Mesendoderm (in vitro differentiated cells): ENCODE measurements around the gene SGK1.
A peak's percentile ranks its signal among the peaks of the same experiment; 100 is the strongest.

Experiments used
- DNase-seq: peaks from one replicate; pipeline ENCODE4 v3.0.0; 2013
- H2AK5ac ChIP-seq: 2 replicates; pipeline ENCODE4 v1.6.1; 2013; ENCODE audit warnings: low read length, inconsistent platforms
- H2BK120ac ChIP-seq: 2 replicates; pipeline ENCODE4 v1.6.1; 2013; ENCODE audit warnings: low read depth, mild to moderate bottlenecking, low read length, moderate library complexity, mixed read lengths
- H2BK15ac ChIP-seq: replicated peaks from 2 replicates; pipeline ENCODE4 v1.6.1; 2013; ENCODE audit warnings: low read depth, mild to moderate bottlenecking, moderate library complexity
- H2BK5ac ChIP-seq: 2 replicates; pipeline ENCODE4 v1.6.1; 2013; ENCODE audit warnings: low read length, inconsistent platforms
- H3K18ac ChIP-seq: 2 replicates; pipeline ENCODE4 v1.6.1; 2013; ENCODE audit warnings: mild to moderate bottlenecking, low read length, mixed read lengths
- H3K23ac ChIP-seq: one replicate; pipeline ENCODE4 v1.6.1; 2013; ENCODE audit warnings: low read length
- H3K27ac ChIP-seq: 2 replicates; pipeline ENCODE4 v1.5.1; 2013; ENCODE audit warnings: low read depth, mild to moderate bottlenecking, inconsistent platforms, low read length, moderate library complexity
- H3K27me3 ChIP-seq: 2 replicates; pipeline ENCODE4 v1.6.1; 2013; ENCODE audit warnings: low read length, control low read depth, mild to moderate bottlenecking, inconsistent platforms; ENCODE audit not compliant: insufficient read depth, poor library complexity
- H3K36me3 ChIP-seq: 2 replicates; pipeline ENCODE4 v1.6.1; 2013; ENCODE audit warnings: low read length, inconsistent platforms; ENCODE audit not compliant: control insufficient read depth, insufficient read depth
- H3K4ac ChIP-seq: one replicate; pipeline ENCODE4 v1.6.1; 2013; ENCODE audit warnings: low read depth, mild to moderate bottlenecking, low read length, moderate library complexity
- H3K4me1 ChIP-seq: 2 replicates; pipeline ENCODE4 v1.6.1; 2013; ENCODE audit warnings: low read depth, low read length, inconsistent platforms; ENCODE audit not compliant: control insufficient read depth
- H3K4me2 ChIP-seq: 2 replicates; pipeline ENCODE4 v1.6.1; 2013; ENCODE audit warnings: low read length
- H3K4me3 ChIP-seq: 2 replicates; pipeline ENCODE4 v1.5.1; 2013; ENCODE audit warnings: mild to moderate bottlenecking, low read length
- H3K56ac ChIP-seq: one replicate; pipeline ENCODE4 v1.6.1; 2013; ENCODE audit warnings: low read length
- H3K79me1 ChIP-seq: 2 replicates; pipeline ENCODE4 v1.6.1; 2013; ENCODE audit warnings: low read length, inconsistent platforms
- H3K79me2 ChIP-seq: 2 replicates; pipeline ENCODE4 v1.6.1; 2013; ENCODE audit warnings: mild to moderate bottlenecking, low read length; ENCODE audit not compliant: control insufficient read depth, insufficient read depth
- H3K9ac ChIP-seq: 2 replicates; pipeline ENCODE4 v1.6.1; 2013; ENCODE audit warnings: low read length, inconsistent platforms
- H4K5ac ChIP-seq: one replicate; pipeline ENCODE4 v1.6.1; 2013; ENCODE audit warnings: low read length
- H4K8ac ChIP-seq: one replicate; pipeline ENCODE4 v1.6.1; 2013; ENCODE audit warnings: low read depth, mild to moderate bottlenecking, control low read depth, low read length, moderate library complexity
- WGBS: extraction: QIAGEN DNeasy Blood & Tissue Kit; methylation state at CpG from one replicate; pipeline ENCODE4 v1.1.7; 2013; ENCODE audit warnings: low lambda C conversion rate, missing lambda C conversion rate; ENCODE audit not compliant: insufficient coverage; ENCODE audit errors: extremely low coverage; 5-methylcytosine and 5-hydroxymethylcytosine counted together

The SGK1 gene

DNA sequence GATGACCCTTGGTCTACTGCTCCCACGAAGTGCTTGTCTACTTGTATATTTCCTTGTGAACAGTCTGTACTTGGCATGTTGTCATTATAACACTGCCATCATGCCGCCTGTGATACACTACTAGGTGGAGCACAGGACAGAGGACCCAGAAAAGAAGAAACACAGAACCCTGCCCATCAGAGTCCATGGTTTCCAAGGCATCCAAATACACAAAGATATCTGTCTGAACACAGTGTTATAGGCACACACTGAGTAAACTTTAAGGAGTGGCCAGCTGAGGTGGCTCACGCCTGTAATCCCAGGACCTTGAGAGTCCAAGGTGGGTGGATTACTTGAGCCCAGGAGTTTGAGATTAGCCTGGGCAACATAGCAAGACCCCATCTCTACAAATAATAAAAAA is 155.0 kb downstream of the SGK1 start:
- Histone ChIP-seq H3K27ac (no peak overlapping the region), H4K5ac (no peak overlapping the region), H3K4ac (no peak overlapping the region), H2BK5ac (no peak overlapping the region), H3K79me1 (no peaks in the 10 kb centered on the region), H3K56ac (no peak overlapping the region), H3K36me3 (no peaks in the 10 kb centered on the region), H3K18ac (no peak overlapping the region), H3K9ac (no peak overlapping the region), H2BK120ac (no peak overlapping the region), H3K23ac (no peak overlapping the region), H2AK5ac (no peak overlapping the region), H3K27me3 (no peaks in the 10 kb centered on the region), H4K8ac (no peak overlapping the region), H3K4me1 (no peaks in the 10 kb centered on the region), H3K79me2 (no peaks in the 10 kb centered on the region), H3K4me2 (no peak overlapping the region), H2BK15ac (no peak overlapping the region), H3K4me3 (no peak overlapping the region)
- DNase-seq: no peak
- no CpG with 5 or more reads among the region's 3 CpGs for WGBS

DNA sequence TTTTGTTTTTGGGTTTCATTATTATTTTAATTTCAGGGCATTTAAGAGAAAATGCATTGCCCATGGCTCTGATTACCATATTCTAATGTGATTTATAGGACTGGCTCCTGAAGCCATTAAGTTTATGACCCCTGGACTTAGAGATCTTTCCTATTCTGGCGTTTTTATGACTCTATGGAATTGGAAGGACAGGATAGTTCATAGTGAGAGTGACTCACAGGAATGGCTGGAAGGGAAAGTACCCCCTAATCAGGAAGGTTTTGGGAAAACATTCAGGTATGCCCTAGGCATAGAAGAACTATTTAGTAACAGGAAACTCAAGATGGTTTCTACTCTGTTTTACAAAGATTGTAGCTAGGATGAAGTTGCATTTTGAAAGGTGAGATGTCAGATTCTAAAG is 156.9 kb downstream of the SGK1 start:
- no peak overlapping the region for H3K4ac ChIP-seq
- H3K18ac ChIP-seq: no peak overlapping the region
- no peak overlapping the region for H3K9ac ChIP-seq
- no peaks in the 10 kb centered on the region for H3K4me1 ChIP-seq
- no peak overlapping the region for H2BK5ac ChIP-seq
- no peak overlapping the region for H2AK5ac ChIP-seq
- no peak overlapping the region for H3K23ac ChIP-seq
- no peak overlapping the region for H3K4me2 ChIP-seq
- H3K79me2 ChIP-seq: no peaks in the 10 kb centered on the region
- H3K79me1 ChIP-seq: no peaks in the 10 kb centered on the region
- no peak overlapping the region for H2BK15ac ChIP-seq
- peak; percentile 68 for DNase-seq
- peak overlapping the region; percentile 49 for H3K56ac ChIP-seq
- WGBS: no CpG with 5 or more reads among the region's 1 CpG
- H4K8ac ChIP-seq: no peak overlapping the region
- no peak overlapping the region for H3K27ac ChIP-seq
- no peak overlapping the region for H4K5ac ChIP-seq
- H2BK120ac ChIP-seq: no peak overlapping the region
- H3K27me3 ChIP-seq: no peaks in the 10 kb centered on the region
- H3K36me3 ChIP-seq: no peaks in the 10 kb centered on the region
- H3K4me3 ChIP-seq: no peak overlapping the region

DNA sequence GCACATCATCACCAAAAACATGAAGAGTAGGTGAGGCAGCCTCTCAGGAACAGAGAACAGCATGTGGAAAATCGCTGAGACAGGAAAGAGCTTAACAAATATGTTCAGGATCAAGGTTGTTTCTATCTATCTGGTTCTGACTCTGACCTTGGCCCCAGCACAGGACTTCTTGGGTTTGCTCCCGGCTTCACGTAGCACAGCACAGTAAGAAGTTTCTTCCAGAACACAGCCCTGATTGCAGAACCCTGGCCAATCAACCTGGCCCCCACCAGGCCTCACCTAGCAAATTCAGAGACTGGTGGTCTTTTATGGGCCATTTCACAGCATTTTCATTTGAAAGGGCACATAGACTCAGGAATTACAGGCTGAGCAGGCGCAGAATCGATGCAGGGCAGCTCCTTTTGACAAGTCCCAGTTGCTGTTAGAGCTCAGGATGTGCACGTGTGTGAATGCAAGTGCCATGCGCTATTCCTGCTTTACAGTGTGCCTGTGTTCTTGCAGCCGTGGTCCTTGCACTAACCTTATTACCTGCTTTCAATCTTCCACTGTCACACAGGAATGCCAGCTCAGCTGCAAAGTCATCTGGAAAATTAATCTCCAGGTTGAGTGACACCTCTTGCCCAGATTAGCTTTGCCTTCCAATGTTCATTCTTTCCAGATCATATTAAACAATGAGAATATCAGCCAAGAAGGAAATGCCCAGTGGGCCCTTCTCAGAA is 165.0 kb downstream of the SGK1 start:
- Histone ChIP-seq H2BK15ac (no peak overlapping the region), H3K4ac (no peak overlapping the region), H3K36me3 (no peaks in the 10 kb centered on the region), H3K79me1 (no peaks in the 10 kb centered on the region), H3K4me1 (no peaks in the 10 kb centered on the region), H3K56ac (no peak overlapping the region), H3K4me3 (no peak overlapping the region), H2AK5ac (no peak overlapping the region), H3K4me2 (no peak overlapping the region), H2BK120ac (no peak overlapping the region), H2BK5ac (no peak overlapping the region), H4K5ac (no peak overlapping the region), H3K27ac (no peak overlapping the region), H3K27me3 (no peaks in the 10 kb centered on the region), H3K18ac (no peak overlapping the region), H3K9ac (no peak overlapping the region), H4K8ac (no peak overlapping the region), H3K23ac (no peak overlapping the region), H3K79me2 (no peaks in the 10 kb centered on the region)
- no peak for DNase-seq
- WGBS: no CpG with 5 or more reads among the region's 8 CpGs

DNA sequence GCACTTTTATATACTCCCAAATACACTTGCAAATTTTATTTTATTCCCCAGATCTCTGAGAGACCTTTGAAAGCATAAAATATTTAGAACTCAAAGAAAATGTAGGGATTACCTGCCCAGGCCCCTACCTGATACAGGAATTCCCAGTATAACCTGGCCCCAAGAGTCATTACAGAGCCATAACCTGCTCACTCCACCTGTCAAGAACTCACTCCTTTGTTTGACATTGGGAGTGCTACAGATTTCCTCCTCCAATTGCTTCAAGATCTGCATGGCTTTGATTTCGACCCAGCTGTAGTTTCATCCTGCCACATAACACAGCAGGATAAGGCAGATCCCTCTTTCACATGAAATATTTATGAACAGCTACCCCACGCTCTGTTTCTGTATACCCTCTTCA is 169.3 kb downstream of the SGK1 start:
- no peaks in the 10 kb centered on the region for H3K79me1 ChIP-seq
- H3K27me3 ChIP-seq: no peaks in the 10 kb centered on the region
- no peak overlapping the region for H3K18ac ChIP-seq
- H3K36me3 ChIP-seq: no peaks in the 10 kb centered on the region
- no peak overlapping the region for H2BK5ac ChIP-seq
- no peak overlapping the region for H2AK5ac ChIP-seq
- no peaks in the 10 kb centered on the region for H3K4me1 ChIP-seq
- no peak overlapping the region for H4K5ac ChIP-seq
- no peak overlapping the region for H2BK120ac ChIP-seq
- H3K23ac ChIP-seq: no peak overlapping the region
- no peak overlapping the region for H3K27ac ChIP-seq
- no peak overlapping the region for H3K4me3 ChIP-seq
- no peak for DNase-seq
- no peak overlapping the region for H3K4me2 ChIP-seq
- H2BK15ac ChIP-seq: no peak overlapping the region
- no peak overlapping the region for H4K8ac ChIP-seq
- no peak overlapping the region for H3K9ac ChIP-seq
- WGBS: no CpG with 5 or more reads among the region's 2 CpGs
- no peak overlapping the region for H3K4ac ChIP-seq
- no peaks in the 10 kb centered on the region for H3K79me2 ChIP-seq
- no peak overlapping the region for H3K56ac ChIP-seq

DNA sequence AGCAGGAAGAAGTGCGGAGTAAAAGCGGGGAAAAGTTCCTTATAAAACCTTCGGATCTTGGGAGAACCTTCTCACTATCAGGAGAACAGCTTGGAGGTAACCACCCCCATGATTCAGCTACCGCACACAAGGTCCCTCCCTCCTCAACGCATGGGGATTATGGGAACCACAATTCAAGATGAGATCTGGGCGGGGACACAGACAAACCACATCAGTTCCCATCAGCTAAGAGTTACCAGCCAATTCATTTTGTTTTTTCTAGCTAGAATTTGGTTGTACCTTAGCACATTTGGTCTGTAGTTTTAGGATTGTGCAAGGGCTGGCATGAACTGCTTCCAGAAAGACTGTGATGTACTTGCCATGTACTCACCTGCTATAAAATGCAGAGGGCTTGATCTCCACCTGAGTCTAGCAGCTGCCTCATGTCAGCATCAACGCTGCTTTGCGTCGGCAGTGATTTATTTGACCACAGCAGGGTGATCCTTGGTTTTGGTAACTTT is 170.8 kb downstream of the SGK1 start:
- no peaks in the 10 kb centered on the region for H3K79me2 ChIP-seq
- H3K18ac ChIP-seq: no peak overlapping the region
- H3K4me3 ChIP-seq: no peak overlapping the region
- DNase-seq: no peak
- no peak overlapping the region for H4K8ac ChIP-seq
- no peak overlapping the region for H3K27ac ChIP-seq
- no peaks in the 10 kb centered on the region for H3K79me1 ChIP-seq
- no peak overlapping the region for H3K9ac ChIP-seq
- no peaks in the 10 kb centered on the region for H3K4me1 ChIP-seq
- no peak overlapping the region for H4K5ac ChIP-seq
- no peak overlapping the region for H2BK120ac ChIP-seq
- no peaks in the 10 kb centered on the region for H3K36me3 ChIP-seq
- no peak overlapping the region for H2BK15ac ChIP-seq
- H3K56ac ChIP-seq: no peak overlapping the region
- no peak overlapping the region for H2AK5ac ChIP-seq
- H3K4me2 ChIP-seq: no peak overlapping the region
- WGBS: no CpG with 5 or more reads among the region's 9 CpGs
- no peaks in the 10 kb centered on the region for H3K27me3 ChIP-seq
- no peak overlapping the region for H2BK5ac ChIP-seq
- H3K4ac ChIP-seq: no peak overlapping the region
- H3K23ac ChIP-seq: no peak overlapping the region
